H9 (cell line): ENCODE results near the gene PDE2A. TPM values are rescaled to one million over a fixed set of nuclear protein-coding genes. Genes with fewer than 3 reads are reported as not detected.
A peak's percentile ranks its signal among the peaks of the same experiment; 100 is the strongest.

ENCODE experiments used
- DNase-seq: peaks from one replicate; pipeline ENCODE4 v3.0.0-alpha.2; 2017
- H2AFZ ChIP-seq: one replicate; pipeline ENCODE4 v1.6.1; 2013; ENCODE audit warnings: mild to moderate bottlenecking, low read length, control low read depth, moderate library complexity
- H2AK5ac ChIP-seq: 2 replicates; pipeline ENCODE4 v1.6.1; 2013; ENCODE audit warnings: low read length, control low read depth, mixed read lengths; ENCODE audit not compliant: insufficient read length
- H2BK120ac ChIP-seq: one replicate; pipeline ENCODE4 v1.6.1; 2013; ENCODE audit warnings: low read depth, mild to moderate bottlenecking, low read length, control low read depth, inconsistent platforms; ENCODE audit not compliant: poor library complexity, severe bottlenecking
- H2BK12ac ChIP-seq: 2 replicates; pipeline ENCODE4 v1.6.1; 2013; ENCODE audit warnings: low read length, control low read depth, mixed read lengths, low read depth; ENCODE audit not compliant: insufficient read length
- H2BK15ac ChIP-seq: 2 replicates; pipeline ENCODE4 v1.6.1; 2013; ENCODE audit warnings: low read depth, low read length, control low read depth
- H2BK20ac ChIP-seq: one replicate; pipeline ENCODE4 v1.6.1; 2013; ENCODE audit warnings: low read depth, mild to moderate bottlenecking, low read length, control low read depth, inconsistent platforms; ENCODE audit not compliant: poor library complexity, severe bottlenecking
- H2BK5ac ChIP-seq: 2 replicates; pipeline ENCODE4 v1.6.1; 2013; ENCODE audit warnings: low read length, control low read depth, mixed read lengths; ENCODE audit not compliant: insufficient read length
- H3K14ac ChIP-seq: 2 replicates; pipeline ENCODE4 v1.6.1; 2013; ENCODE audit warnings: low read length, control low read depth; ENCODE audit not compliant: insufficient read depth
- H3K18ac ChIP-seq: 2 replicates; pipeline ENCODE4 v1.6.1; 2013; ENCODE audit warnings: low read depth, mild to moderate bottlenecking, mixed read lengths, low read length, control low read depth; ENCODE audit not compliant: insufficient read length
- H3K23ac ChIP-seq: 2 replicates; pipeline ENCODE4 v1.6.1; 2013; ENCODE audit warnings: low read length, control low read depth, mixed read lengths, low read depth; ENCODE audit not compliant: insufficient read length
- H3K23me2 ChIP-seq: 2 replicates; pipeline ENCODE4 v1.6.1; 2013; ENCODE audit warnings: low read depth, mild to moderate bottlenecking, mixed read lengths, low read length, control low read depth; ENCODE audit not compliant: insufficient read length, poor library complexity, severe bottlenecking
- H3K27ac ChIP-seq: 2 replicates; pipeline ENCODE4 v1.5.1; 2013; ENCODE audit warnings: low read length, control low read depth, mixed read lengths, low read depth; ENCODE audit not compliant: insufficient read length
- H3K27me3 ChIP-seq: 2 replicates; pipeline ENCODE4 v1.6.1; 2013; ENCODE audit warnings: low read length, control low read depth, inconsistent platforms; ENCODE audit not compliant: insufficient read depth
- H3K4ac ChIP-seq: 2 replicates; pipeline ENCODE4 v1.6.1; 2013; ENCODE audit warnings: low read depth, mild to moderate bottlenecking, control low read depth, inconsistent platforms, low read length, moderate library complexity
- H3K4me1 ChIP-seq: 2 replicates; pipeline ENCODE4 v1.6.1; 2013; ENCODE audit warnings: low read length, control low read depth, inconsistent platforms; ENCODE audit not compliant: insufficient read depth
- H3K4me2 ChIP-seq: 2 replicates; pipeline ENCODE4 v1.6.1; 2013; ENCODE audit warnings: low read length, control low read depth, mixed read lengths; ENCODE audit not compliant: insufficient read length, insufficient read depth
- H3K56ac ChIP-seq: 2 replicates; pipeline ENCODE4 v1.6.1; 2013; ENCODE audit warnings: low read depth, mild to moderate bottlenecking, mixed read lengths, low read length, control low read depth; ENCODE audit not compliant: insufficient read length
- H3K79me1 ChIP-seq: 2 replicates; pipeline ENCODE4 v1.6.1; 2013; ENCODE audit warnings: low read depth, mild to moderate bottlenecking, moderate library complexity, low read length, control low read depth, inconsistent platforms; ENCODE audit not compliant: insufficient read depth, poor library complexity, severe bottlenecking
- H3K79me2 ChIP-seq: 2 replicates; pipeline ENCODE4 v1.6.1; 2013; ENCODE audit warnings: low read length, control low read depth, inconsistent platforms; ENCODE audit not compliant: insufficient read depth
- H3K9ac ChIP-seq: 2 replicates; pipeline ENCODE4 v1.6.1; 2013; ENCODE audit warnings: low read length, control low read depth, mixed read lengths; ENCODE audit not compliant: insufficient read length; ENCODE audit errors: extremely low read depth
- H3K9me3 ChIP-seq: one replicate; pipeline ENCODE4 v1.6.1; 2013; ENCODE audit warnings: low read depth, low read length, inconsistent platforms; ENCODE audit not compliant: control insufficient read depth
- H3T11ph ChIP-seq: one replicate; pipeline ENCODE4 v1.6.1; 2013; ENCODE audit warnings: mild to moderate bottlenecking, low read length, control low read depth, inconsistent platforms
- H4K20me1 ChIP-seq: one replicate; pipeline ENCODE4 v1.6.1; 2013; ENCODE audit not compliant: control insufficient read depth, insufficient read length, insufficient read depth
- H4K5ac ChIP-seq: 2 replicates; pipeline ENCODE4 v1.6.1; 2013; ENCODE audit warnings: low read depth, mild to moderate bottlenecking, mixed read lengths, low read length, control low read depth; ENCODE audit not compliant: insufficient read length
- H4K8ac ChIP-seq: replicated peaks from 2 replicates; pipeline ENCODE4 v1.6.1; 2013; ENCODE audit warnings: low read length, control low read depth, mixed read lengths, low read depth; ENCODE audit not compliant: insufficient read length
- H4K91ac ChIP-seq: 2 replicates; pipeline ENCODE4 v1.6.1; 2013; ENCODE audit warnings: low read depth, mild to moderate bottlenecking, moderate library complexity, mixed read lengths, low read length, control low read depth; ENCODE audit not compliant: insufficient read length
- H3K27ac Mint-ChIP-seq, 3 experiments: 2 replicates in 2 of 3; 3 replicates in 1 of 3; pipeline ENCODE4 v1.8.0; 2020 to 2021; ENCODE audit warnings: mixed read lengths in 3 of 3, mild to moderate bottlenecking in 1 of 3, moderate library complexity in 1 of 3
- H3K27me3 Mint-ChIP-seq: 2 replicates; pipeline ENCODE4 v1.8.0; 2021; ENCODE audit warnings: low read depth, mild to moderate bottlenecking, moderate library complexity, mixed read lengths
- H3K36me3 Mint-ChIP-seq, 3 experiments: 2 replicates in 2 of 3; 3 replicates in 1 of 3; pipeline ENCODE4 v1.8.0; 2020 to 2021; ENCODE audit warnings: low read depth in 3 of 3, mixed read lengths in 3 of 3; ENCODE audit not compliant: insufficient read depth in 1 of 3
- H3K4me1 Mint-ChIP-seq, 2 experiments: 2 replicates each; pipeline ENCODE4 v1.8.0; 2020; ENCODE audit warnings: mixed read lengths in 2 of 2
- H3K4me3 Mint-ChIP-seq, 2 experiments: 2 replicates in 1 of 2; 3 replicates in 1 of 2; pipeline ENCODE4 v1.8.0; 2020 to 2021; ENCODE audit warnings: mild to moderate bottlenecking in 2 of 2, mixed read lengths in 2 of 2, moderate library complexity in 1 of 2
- H3K9me3 Mint-ChIP-seq, 2 experiments: 2 replicates in 1 of 2; 3 replicates in 1 of 2; pipeline ENCODE4 v1.8.0; 2020; ENCODE audit warnings: mild to moderate bottlenecking in 2 of 2, mixed read lengths in 2 of 2, moderate library complexity in 1 of 2
- CTCF ChIP-seq: fragments of 200-600 bp; sonication (generic); conservative IDR thresholded peaks from 3 replicates; pipeline ENCODE4 v1.8.0; 2021; ENCODE audit warnings: antibody characterized with exemption, mild to moderate bottlenecking
- WGBS: extraction: QIAGEN DNeasy Blood & Tissue Kit; methylation state at CpG from one replicate; pipeline ENCODE4 v1.1.7; 2013; ENCODE audit warnings: missing lambda C conversion rate, low lambda C conversion rate, mixed read lengths; ENCODE audit not compliant: insufficient read length; ENCODE audit errors: extremely low coverage; 5-methylcytosine and 5-hydroxymethylcytosine counted together
- total RNA-seq: library from RNA; stranded (reverse); gene quantifications from 2 replicates; pipeline ENCODE4 v1.2.1, GENCODE V29; 2021

Gene PDE2A
- total RNA-seq, 1 experiment from 2014 or later = 3.4 TPM

DNA sequence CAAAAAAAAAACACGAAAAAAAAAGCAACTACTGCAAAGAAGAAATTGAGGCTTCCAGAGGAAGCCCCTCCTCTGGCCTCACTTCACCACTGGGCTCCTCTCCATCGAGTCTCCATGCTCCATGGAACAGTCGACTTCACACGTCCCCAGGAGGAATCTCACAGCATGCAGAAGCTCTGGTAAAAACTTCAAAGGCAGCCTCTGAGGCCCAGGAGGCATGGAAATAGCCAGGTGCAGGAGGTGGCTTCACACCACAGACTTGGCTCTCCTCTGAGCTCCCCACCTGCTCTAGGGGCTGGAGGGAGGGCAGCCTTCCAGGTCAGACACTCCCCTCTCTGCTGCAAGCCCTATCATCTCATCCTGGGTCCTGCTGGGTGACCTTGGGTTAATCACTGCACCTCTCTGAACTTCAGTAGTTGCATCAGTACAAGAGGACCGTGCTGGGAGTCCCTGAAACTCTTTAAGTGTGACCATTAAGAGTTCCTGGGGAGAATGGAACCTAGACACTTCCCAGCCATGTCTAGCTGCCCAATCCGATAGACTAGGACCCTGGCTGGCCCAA, 8.2 kb downstream of the PDE2A start:
- Histone ChIP-seq H2BK12ac (no peak overlapping the region), H4K20me1 (no peaks in the 10 kb centered on the region), H3K18ac (no peak overlapping the region), H3K14ac (no peak overlapping the region), H2AFZ (no peak overlapping the region), H3T11ph (no peak overlapping the region), H3K9ac (no peak overlapping the region), H2AK5ac (no peak overlapping the region), H4K8ac (no peak overlapping the region), H2BK20ac (no peak overlapping the region), H3K4me2 (no peak overlapping the region), H2BK15ac (no peak overlapping the region), H3K56ac (no peak overlapping the region), H3K4me1 (peaks cover 4% of the 10 kb centered on the region; the same call in 1 of the 2 replicates), H3K27ac (no peak overlapping the region), H3K23ac (no peak overlapping the region), H3K4ac (no peak overlapping the region), H3K79me2 (no peaks in the 10 kb centered on the region), H2BK120ac (no peak overlapping the region), H3K79me1 (no peaks in the 10 kb centered on the region), H4K91ac (no peak overlapping the region), H3K9me3 (no peaks in the 10 kb centered on the region), H3K27me3 (no peaks in the 10 kb centered on the region), H4K5ac (no peak overlapping the region), H3K23me2 (no peaks in the 10 kb centered on the region), H2BK5ac (no peak overlapping the region)
- Mint-ChIP-seq H3K27ac (peak overlapping the region in 1 of 3 experiments; percentile 8; a peak in 1 of 7 replicates), H3K9me3 (peaks cover 6 to 10% of the 10 kb centered on the region in 2 experiments), H3K36me3 (peaks cover 8 to 9% (median 9%) of the 10 kb centered on the region in 3 experiments), H3K4me1 (peaks cover 13 to 40% of the 10 kb centered on the region in 2 experiments), H3K4me3 (no peak overlapping the region), H3K27me3 (peaks cover 29% of the 10 kb centered on the region)
- no peak for DNase-seq
- TF ChIP-seq CTCF = no peak
- WGBS = no CpG with 5 or more reads among the region's 6 CpGs
